Peyer's patch (tissue), 4 donors: Measurements from ENCODE around the gene IFT52.

Experiments used
- CTCF ChIP-seq, 6 experiments: fragments of 450-650 bp in 4 of 6; fragments of 200-600 bp in 2 of 6; sonication (generic) in 1 of 6; IDR thresholded peaks; one replicate each; pipeline ENCODE4 v1.5.1; 2017 to 2019; ENCODE audit warnings: antibody characterized with exemption in 6 of 6, mild to moderate bottlenecking in 3 of 6, moderate library complexity in 1 of 6
- POLR2A ChIP-seq, 2 donors: fragments of 450-650 bp; IDR thresholded peaks; one replicate each; pipeline ENCODE4 v1.5.1; 2017; ENCODE audit warnings: antibody characterized with exemption in 2 of 2, mild to moderate bottlenecking in 2 of 2, moderate library complexity in 2 of 2

DNA sequence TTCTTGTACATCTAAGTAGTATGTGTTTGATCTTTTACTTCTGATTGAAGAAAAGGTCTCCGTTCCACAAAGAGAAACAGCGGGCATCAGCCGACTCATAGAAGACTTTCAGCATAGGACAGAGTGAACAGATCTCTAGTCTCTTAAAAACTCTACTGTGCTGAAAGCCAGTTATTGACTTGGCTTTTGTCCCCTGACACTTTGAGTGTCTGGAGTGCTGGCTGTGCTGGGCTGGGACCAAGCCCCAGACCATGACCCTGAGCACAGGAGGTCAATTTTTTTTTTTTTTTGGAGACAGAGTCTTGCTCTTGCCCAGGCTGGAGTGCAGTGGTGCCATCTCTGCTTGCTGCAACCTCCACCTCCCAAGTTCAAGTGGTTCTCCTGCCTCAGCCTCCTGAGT, 104.0 kb downstream of the IFT52 start:
- no peak for TF ChIP-seq CTCF (IDR thresholded peaks at IDR 0.05)
- no peak for TF ChIP-seq POLR2A (IDR thresholded peaks at IDR 0.05)
